Measurements from ENCODE around the gene NTF4. TPM values are rescaled to one million over a fixed set of nuclear protein-coding genes. Genes with fewer than 3 reads are reported as not detected.
A peak's percentile ranks its signal among the peaks of the same experiment; 100 is the strongest.

NTF4 gene
- total and polyA plus RNA-seq, 2 experiments from 2014 or later, result 0.94 to 2.7 TPM

GRCh38 chr19:49111218-49111998 lies 46.8 kb upstream of the NTF4 start:
- no peak overlapping the region for H3K4me3 Mint-ChIP-seq
- DNase-seq (ENCODE audit: low spot score), result no peak
- H3K36me3 Mint-ChIP-seq (ENCODE audit: low read depth), result peaks cover 30% of the 10 kb centered on the region

GRCh38 chr19:49110567-49110966 lies 45.9 kb upstream of the NTF4 start:
- Histone ChIP-seq H3K4me3 (no peak overlapping the region), H3K9me2 (ENCODE audit: insufficient read depth) (no peaks in the 10 kb centered on the region), H3K4me1 (ENCODE audit: insufficient read depth) (peaks cover 4% of the 10 kb centered on the region; the same call in 1 of the 2 replicates), H3K36me3 (ENCODE audit: insufficient read depth) (0 out of 2 replicates have a peak, but pooled peaks cover 10% of the 10 kb centered on the region), H3K27ac (ENCODE audit: low read depth) (no peak overlapping the region), H3F3A (replicated peaks; ENCODE audit: low read depth) (peaks cover 30% of the 10 kb centered on the region), H3K79me2 (replicated peaks; ENCODE audit: insufficient read depth) (no peaks in the 10 kb centered on the region), H4K20me1 (replicated peaks; ENCODE audit: insufficient read depth) (peaks cover 28% of the 10 kb centered on the region; the same call in 1 of the 2 replicates), H3K4me2 (no peak overlapping the region), H3K27me3 (ENCODE audit: insufficient read depth) (peaks cover 5% of the 10 kb centered on the region; the same call in 1 of the 2 replicates), H2AFZ (no peak overlapping the region)
- H3K9me3 Mint-ChIP-seq, result no peaks in the 10 kb centered on the region; the same call in 2 of the 3 replicates
- no peak for DNase-seq (ENCODE audit: low spot score)
- peaks cover 37% of the 10 kb centered on the region for H3K36me3 Mint-ChIP-seq (ENCODE audit: low read depth)
- H3K4me1 Mint-ChIP-seq, result peaks cover 24% of the 10 kb centered on the region
- ATAC-seq, result no peak
- no peak overlapping the region for H3K4me3 Mint-ChIP-seq
- H3K27me3 Mint-ChIP-seq (ENCODE audit: insufficient read depth, low read depth, poor library complexity), result peaks cover 24% of the 10 kb centered on the region
- H3K27ac Mint-ChIP-seq, result no peak overlapping the region
- TF ChIP-seq ZNF331 (CRISPR knock-in tag; IDR thresholded peaks at IDR 0.05; ENCODE audit: low read depth) (no peak), JUNB (IDR thresholded peaks at IDR 0.05; ENCODE audit: unreplicated experiment) (no peak), ZNF114 (CRISPR knock-in tag; IDR thresholded peaks at IDR 0.05) (no peak), ETS1 (IDR thresholded peaks at IDR 0.05) (no peak), POLR2AphosphoS5 (IDR thresholded peaks at IDR 0.05; ENCODE audit: low read depth) (no peak), REST (IDR thresholded peaks at IDR 0.05; ENCODE audit: unreplicated experiment) (no peak), NANOG (IDR thresholded peaks at IDR 0.05; ENCODE audit: borderline replicate concordance) (no peak), EZH2phosphoT487 (IDR thresholded peaks at IDR 0.05; ENCODE audit: unreplicated experiment) (no peak), EZH2 (IDR thresholded peaks at IDR 0.05; ENCODE audit: low read depth, unreplicated experiment) (no peak), STAT1 (IDR thresholded peaks at IDR 0.05; ENCODE audit: unreplicated experiment) (no peak), CREB1 (CRISPR knock-in tag; IDR thresholded peaks at IDR 0.05; ENCODE audit: low read depth) (no peak)
- TF ChIP-seq, protein P1, sequence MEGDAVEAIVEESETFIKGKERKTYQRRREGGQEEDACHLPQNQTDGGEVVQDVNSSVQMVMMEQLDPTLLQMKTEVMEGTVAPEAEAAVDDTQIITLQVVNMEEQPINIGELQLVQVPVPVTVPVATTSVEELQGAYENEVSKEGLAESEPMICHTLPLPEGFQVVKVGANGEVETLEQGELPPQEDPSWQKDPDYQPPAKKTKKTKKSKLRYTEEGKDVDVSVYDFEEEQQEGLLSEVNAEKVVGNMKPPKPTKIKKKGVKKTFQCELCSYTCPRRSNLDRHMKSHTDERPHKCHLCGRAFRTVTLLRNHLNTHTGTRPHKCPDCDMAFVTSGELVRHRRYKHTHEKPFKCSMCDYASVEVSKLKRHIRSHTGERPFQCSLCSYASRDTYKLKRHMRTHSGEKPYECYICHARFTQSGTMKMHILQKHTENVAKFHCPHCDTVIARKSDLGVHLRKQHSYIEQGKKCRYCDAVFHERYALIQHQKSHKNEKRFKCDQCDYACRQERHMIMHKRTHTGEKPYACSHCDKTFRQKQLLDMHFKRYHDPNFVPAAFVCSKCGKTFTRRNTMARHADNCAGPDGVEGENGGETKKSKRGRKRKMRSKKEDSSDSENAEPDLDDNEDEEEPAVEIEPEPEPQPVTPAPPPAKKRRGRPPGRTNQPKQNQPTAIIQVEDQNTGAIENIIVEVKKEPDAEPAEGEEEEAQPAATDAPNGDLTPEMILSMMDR (conservative IDR thresholded peaks at IDR 0.05; ENCODE audit: low read depth in 2 of 2), result no peak

More at GRCh38 chr19:49111218-49111998, 46.8 kb upstream of the NTF4 start:
- peaks cover 24% of the 10 kb centered on the region for H3K4me1 Mint-ChIP-seq
- Histone ChIP-seq H3K79me2 (replicated peaks; ENCODE audit: insufficient read depth) (no peaks in the 10 kb centered on the region), H3K4me2 (no peak overlapping the region), H3K9me2 (ENCODE audit: insufficient read depth) (no peaks in the 10 kb centered on the region), H3K36me3 (ENCODE audit: insufficient read depth) (0 out of 2 replicates have a peak, but pooled peaks cover 10% of the 10 kb centered on the region), H2AFZ (no peak overlapping the region), H3K27ac (ENCODE audit: low read depth) (no peak overlapping the region), H3K4me1 (ENCODE audit: insufficient read depth) (peaks cover 4% of the 10 kb centered on the region; the same call in 1 of the 2 replicates), H3K4me3 (no peak overlapping the region), H3K27me3 (ENCODE audit: insufficient read depth) (peaks cover 5% of the 10 kb centered on the region; the same call in 1 of the 2 replicates), H3F3A (replicated peaks; ENCODE audit: low read depth) (peaks cover 22% of the 10 kb centered on the region), H4K20me1 (replicated peaks; ENCODE audit: insufficient read depth) (peaks cover 20% of the 10 kb centered on the region; the same call in 1 of the 2 replicates)
- no peak for ATAC-seq
- TF ChIP-seq ZNF114 (CRISPR knock-in tag; IDR thresholded peaks at IDR 0.05) (no peak), JUNB (IDR thresholded peaks at IDR 0.05; ENCODE audit: unreplicated experiment) (no peak)
- TF ChIP-seq, protein P1 (conservative IDR thresholded peaks at IDR 0.05; ENCODE audit: low read depth in 2 of 2), result peak in 1 of 2 experiments; percentile 18; a peak in 1 of 4 replicates
- H3K9me3 Mint-ChIP-seq, result no peaks in the 10 kb centered on the region; the same call in 2 of the 3 replicates
- H3K27ac Mint-ChIP-seq, result no peak overlapping the region
- H3K27me3 Mint-ChIP-seq (ENCODE audit: insufficient read depth, low read depth, poor library complexity), result peaks cover 29% of the 10 kb centered on the region
